Neuron (in vitro differentiated cells): Measurements from ENCODE around the gene SH3BP5L.

Source experiments
- H2AFZ ChIP-seq: one replicate; pipeline ENCODE4 v1.6.1; 2013; ENCODE audit warnings: low read depth, mild to moderate bottlenecking, inconsistent platforms, low read length, moderate library complexity
- H3K27me3 ChIP-seq: one replicate; pipeline ENCODE4 v1.6.1; 2013; ENCODE audit warnings: low read length; ENCODE audit not compliant: insufficient read depth
- H3K36me3 ChIP-seq: one replicate; pipeline ENCODE4 v1.6.1; 2013; ENCODE audit warnings: low read length; ENCODE audit not compliant: insufficient read depth
- H3K4me1 ChIP-seq: one replicate; pipeline ENCODE4 v1.6.1; 2013; ENCODE audit warnings: low read length; ENCODE audit not compliant: insufficient read depth
- H3K4me3 ChIP-seq: 2 replicates; pipeline ENCODE4 v1.5.1; 2013; ENCODE audit warnings: mild to moderate bottlenecking, low read length, moderate library complexity
- H3K9me3 ChIP-seq: one replicate; pipeline ENCODE4 v1.6.1; 2013; ENCODE audit warnings: low read length

Gene SH3BP5L

DNA sequence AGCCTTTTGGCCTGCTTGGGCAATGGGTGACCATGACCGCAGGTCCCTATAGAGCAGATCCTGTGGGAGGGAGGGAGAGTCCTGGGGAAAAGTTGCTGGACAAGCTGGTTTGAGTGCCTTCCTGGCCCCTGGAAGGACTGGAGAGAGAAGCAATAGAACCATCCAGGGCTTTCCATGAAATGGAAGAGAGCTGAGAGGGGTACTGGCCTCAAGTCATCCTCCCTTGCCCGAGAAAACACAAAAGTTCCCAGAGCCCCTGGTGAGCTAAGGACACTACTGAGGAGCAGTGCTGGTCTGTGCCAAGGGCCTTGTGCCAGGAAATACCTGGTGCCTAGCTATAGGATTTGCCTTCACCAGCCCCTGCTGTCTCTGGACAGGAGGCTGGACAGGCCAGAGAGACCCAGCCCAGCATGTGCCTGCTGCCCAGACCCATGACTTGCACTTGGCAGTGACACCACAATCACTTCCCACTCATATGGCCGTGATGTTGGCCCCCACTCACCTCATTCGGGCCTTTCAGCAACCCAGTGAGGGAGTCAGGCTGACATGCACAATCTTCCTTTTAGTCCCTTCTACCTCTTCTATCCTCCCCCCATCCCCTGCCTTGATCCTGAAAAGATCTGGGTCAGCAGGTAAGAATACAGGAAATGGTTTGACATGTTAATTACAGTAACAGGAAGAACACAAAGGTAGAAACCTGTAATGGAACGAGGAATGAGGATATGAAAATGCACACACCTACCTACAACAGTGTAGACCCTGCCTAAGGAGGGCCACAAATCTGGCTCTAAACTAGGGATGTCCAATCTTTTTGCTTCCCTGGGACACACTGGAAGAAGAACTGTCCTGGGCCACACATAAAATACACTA lies 7.0 kb downstream of the SH3BP5L start:
- Histone ChIP-seq H3K36me3 (peaks cover 67% of the 10 kb centered on the region), H3K27me3 (no peaks in the 10 kb centered on the region), H3K9me3 (no peaks in the 10 kb centered on the region), H3K4me3 (no peak overlapping the region), H2AFZ (no peak overlapping the region), H3K4me1 (peaks cover 9% of the 10 kb centered on the region)

DNA sequence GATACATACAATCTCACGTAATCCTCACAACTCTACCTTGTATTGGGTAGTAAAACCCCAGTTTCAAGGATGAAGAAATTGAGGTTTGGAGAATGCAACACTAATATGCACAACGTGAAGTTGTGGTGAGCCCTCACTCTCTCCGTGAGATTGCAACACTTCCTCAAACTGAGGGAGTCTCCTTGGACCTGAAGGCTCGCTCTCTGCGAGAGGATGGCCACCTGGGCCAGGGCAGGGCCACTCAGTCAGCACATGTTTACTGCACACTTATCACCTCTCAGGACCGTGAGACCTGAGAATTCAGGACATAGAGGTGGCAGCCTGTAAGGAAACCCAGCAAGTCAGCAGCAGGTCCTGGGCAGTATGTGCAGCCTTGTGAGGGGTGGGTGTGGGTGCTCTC lies 8.7 kb downstream of the SH3BP5L start:
- no peaks in the 10 kb centered on the region for H3K4me1 ChIP-seq
- H3K27me3 ChIP-seq, result no peaks in the 10 kb centered on the region
- peaks cover 72% of the 10 kb centered on the region for H3K36me3 ChIP-seq
- no peak overlapping the region for H2AFZ ChIP-seq
- no peak overlapping the region for H3K4me3 ChIP-seq
- no peaks in the 10 kb centered on the region for H3K9me3 ChIP-seq

DNA sequence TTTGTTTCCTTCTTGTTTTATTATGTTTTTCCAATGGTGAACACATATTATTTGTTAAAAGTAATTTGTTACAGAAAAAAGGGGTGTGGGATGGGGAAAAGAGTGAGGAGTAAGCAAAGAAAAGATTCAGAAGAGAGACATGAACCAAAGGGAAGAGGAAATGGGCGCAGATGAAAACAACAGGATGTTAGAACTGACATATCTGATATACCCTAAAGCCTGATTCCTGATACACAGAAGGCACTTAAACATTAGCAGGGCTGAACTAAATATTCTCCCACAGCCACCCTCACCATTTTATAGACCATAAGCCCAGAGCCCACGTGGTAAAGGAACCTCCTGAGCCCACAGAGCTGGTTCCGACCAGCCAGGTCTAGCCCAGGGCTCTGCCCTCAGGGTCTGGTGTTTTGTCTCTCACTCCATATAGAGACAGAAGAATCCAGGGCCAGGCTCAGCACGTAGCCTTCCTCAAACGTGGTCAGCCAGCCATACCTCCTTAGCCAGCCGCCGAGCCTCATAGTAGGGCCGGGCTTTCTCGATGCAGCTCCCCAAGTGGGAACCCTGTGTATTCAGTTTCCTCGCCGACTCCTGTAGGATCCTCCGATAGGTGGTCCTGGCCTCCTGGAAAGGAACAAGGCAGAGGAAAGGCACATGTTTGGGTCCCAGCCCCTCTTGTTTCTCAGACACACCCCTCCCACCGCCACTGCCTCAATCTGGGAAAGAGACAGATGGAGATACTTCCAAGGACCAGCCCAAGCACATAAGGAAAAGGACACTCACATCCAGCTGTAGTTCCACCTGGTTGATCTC lies 9.5 kb downstream of the SH3BP5L start:
- H3K4me3 ChIP-seq, result no peak overlapping the region
- no peaks in the 10 kb centered on the region for H3K9me3 ChIP-seq
- H3K36me3 ChIP-seq, result peaks cover 75% of the 10 kb centered on the region
- no peaks in the 10 kb centered on the region for H3K4me1 ChIP-seq
- no peaks in the 10 kb centered on the region for H3K27me3 ChIP-seq
- no peak overlapping the region for H2AFZ ChIP-seq

DNA sequence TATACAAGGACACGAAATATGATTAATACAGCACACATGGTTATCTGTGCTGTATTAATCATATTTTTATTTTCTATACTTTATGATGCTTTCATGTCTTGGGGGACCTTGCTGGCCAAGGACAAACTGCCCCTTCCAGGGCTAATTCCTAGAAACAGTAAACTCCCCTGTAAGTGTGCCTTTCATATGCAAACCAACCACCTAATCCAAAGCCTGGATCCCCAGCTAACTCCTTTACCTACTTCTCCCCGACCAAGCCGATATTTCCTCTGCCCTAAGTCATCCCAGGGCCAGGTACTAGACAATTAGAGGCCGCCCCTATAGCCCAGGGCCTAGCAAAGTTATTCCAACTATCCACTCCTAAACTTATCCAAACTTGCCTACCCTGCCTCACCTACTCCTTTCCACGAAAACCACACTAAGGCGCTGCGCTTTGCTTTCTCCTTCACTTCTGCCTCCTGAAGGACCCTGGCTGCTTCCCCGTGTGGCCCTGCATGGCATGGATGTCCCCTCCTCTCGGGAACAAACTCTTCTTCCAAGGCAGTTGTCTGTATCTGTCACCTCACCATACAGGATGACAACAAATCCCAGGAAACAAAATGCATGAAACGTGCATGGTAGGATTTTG lies 10.2 kb downstream of the SH3BP5L start:
- Histone ChIP-seq H3K36me3 (peaks cover 70% of the 10 kb centered on the region), H3K27me3 (no peaks in the 10 kb centered on the region), H2AFZ (no peak overlapping the region), H3K4me1 (no peaks in the 10 kb centered on the region), H3K4me3 (no peak overlapping the region), H3K9me3 (no peaks in the 10 kb centered on the region)

DNA sequence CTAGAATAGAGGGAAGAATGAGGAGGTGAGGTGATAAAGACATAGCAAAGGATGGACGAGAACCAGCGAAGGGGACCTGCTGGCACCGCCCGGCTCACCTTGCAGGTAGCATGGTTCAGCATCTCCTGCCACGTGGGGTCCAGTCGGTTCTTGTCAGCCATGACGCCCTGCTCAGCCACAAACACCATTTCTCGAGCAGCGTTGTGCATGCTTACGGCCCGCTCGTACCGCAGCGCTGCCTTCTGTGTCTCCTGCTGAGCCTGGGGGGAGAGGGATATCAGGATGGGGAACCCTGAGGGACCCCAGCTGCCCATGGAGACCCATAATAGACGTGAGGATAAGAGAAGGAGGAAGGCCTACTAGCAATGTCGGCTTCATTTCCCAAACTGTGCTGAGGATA lies 11.4 kb downstream of the SH3BP5L start:
- Histone ChIP-seq H3K4me1 (no peaks in the 10 kb centered on the region), H3K36me3 (peaks cover 66% of the 10 kb centered on the region), H3K4me3 (no peak overlapping the region), H3K9me3 (no peaks in the 10 kb centered on the region), H3K27me3 (no peaks in the 10 kb centered on the region), H2AFZ (no peak overlapping the region)

DNA sequence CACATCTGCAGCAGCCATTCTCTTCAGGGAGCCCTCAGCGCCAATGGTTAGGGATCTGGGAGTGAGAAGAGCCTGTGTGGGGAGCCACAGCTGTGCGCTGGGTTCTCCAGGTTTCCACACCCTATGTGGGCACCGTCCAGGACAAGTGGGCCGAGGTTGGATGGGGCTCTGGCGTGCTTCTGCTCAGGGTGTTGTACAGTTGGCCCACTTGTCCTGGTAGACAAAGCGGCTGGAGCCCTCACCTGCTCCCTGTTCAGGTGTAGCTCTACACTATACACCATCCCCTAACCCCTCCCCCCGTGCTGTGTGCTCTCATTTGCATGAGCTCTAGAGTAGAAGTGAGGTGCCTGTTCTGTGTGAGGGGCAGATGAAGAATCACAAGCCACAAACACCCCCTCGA lies 12.2 kb downstream of the SH3BP5L start:
- Histone ChIP-seq H2AFZ (no peak overlapping the region), H3K4me1 (no peaks in the 10 kb centered on the region), H3K36me3 (peaks cover 62% of the 10 kb centered on the region), H3K27me3 (no peaks in the 10 kb centered on the region), H3K9me3 (no peaks in the 10 kb centered on the region), H3K4me3 (no peak overlapping the region)

DNA sequence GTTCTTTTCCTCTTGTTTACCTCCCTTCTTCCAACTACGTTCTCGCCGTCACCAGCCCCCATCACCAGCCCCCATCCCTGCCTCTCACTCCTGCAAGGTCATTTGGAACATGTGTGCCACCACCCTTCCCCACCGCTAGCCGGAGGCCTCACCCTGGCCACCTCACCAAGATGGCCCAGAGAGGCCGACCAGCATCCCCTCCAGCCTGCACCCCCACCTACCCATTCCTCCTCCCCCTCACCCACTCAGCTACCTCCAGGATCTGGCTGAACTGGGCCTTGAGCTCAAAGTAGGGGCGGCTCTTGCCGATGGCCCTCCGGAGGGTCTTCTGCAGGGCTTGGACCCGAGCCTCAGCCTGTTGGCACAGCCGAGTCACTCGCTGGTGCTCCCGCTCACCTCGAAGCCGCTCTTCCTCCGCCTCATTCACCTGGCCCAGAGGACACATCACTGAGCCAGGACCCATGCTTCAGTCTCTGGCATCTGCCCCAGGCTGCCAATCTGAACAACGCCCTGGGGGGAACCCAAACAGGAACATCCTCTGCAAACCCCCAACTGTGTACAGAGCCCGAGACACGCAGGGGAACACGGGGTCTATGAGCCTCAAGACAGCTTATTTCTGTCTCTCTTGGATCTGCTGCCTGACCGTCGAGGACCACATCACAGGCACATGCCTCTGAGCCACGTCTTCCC lies 12.8 kb downstream of the SH3BP5L start:
- H3K9me3 ChIP-seq, result no peaks in the 10 kb centered on the region
- no peak overlapping the region for H3K4me3 ChIP-seq
- H3K27me3 ChIP-seq, result no peaks in the 10 kb centered on the region
- no peaks in the 10 kb centered on the region for H3K4me1 ChIP-seq
- peaks cover 59% of the 10 kb centered on the region for H3K36me3 ChIP-seq
- no peak overlapping the region for H2AFZ ChIP-seq

DNA sequence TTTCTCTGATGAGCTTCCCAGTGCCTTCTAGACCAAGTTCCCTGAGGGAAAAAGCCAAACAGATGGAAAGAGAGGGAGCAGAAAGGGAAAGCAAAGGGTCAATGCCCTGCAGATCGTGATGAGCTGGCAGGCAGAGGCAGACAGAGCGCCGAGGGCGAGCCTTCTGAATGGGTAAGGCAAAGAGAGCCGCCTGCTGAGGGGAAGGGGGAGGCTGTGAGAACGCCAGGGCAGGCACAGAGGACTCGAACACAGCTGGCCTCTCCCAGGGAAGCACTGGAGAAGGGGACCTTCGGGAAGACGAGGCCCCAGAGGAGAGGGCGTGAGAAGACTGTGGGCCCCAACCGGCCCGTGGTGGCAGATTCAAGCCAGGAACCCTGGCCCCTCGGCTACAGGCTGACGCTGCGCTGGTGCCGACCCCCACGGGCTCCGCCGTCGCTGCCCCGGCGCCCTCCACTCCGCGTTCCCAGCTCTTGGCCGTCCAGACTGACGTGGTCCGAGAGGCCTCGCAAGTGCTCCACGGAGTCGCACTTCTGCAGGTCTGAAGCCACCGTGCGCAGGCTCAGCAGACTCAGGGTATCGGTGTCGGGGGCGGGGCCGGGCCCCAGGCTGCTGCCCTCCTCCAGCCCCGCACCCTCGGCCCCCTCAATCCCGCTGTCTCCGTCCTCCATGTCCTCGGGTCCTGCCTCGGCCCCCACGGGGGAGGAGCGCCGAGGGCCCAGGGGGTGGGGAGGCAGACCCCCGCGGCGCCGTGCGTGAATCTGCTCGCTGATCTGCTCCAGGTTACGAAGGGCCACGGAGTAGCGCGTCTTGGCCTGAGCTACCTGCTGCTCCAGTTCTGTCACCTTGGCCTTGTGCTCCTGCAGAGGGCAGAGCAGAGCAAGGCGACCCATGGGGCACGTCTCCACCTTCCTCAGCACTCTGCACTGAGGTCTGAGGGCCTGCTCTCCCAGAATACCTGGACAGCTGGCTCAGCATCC lies 13.9 kb downstream of the SH3BP5L start:
- no peak overlapping the region for H3K4me3 ChIP-seq
- no peaks in the 10 kb centered on the region for H3K27me3 ChIP-seq
- peaks cover 54% of the 10 kb centered on the region for H3K36me3 ChIP-seq
- H3K9me3 ChIP-seq, result no peaks in the 10 kb centered on the region
- H2AFZ ChIP-seq, result no peak overlapping the region
- H3K4me1 ChIP-seq, result no peaks in the 10 kb centered on the region

DNA sequence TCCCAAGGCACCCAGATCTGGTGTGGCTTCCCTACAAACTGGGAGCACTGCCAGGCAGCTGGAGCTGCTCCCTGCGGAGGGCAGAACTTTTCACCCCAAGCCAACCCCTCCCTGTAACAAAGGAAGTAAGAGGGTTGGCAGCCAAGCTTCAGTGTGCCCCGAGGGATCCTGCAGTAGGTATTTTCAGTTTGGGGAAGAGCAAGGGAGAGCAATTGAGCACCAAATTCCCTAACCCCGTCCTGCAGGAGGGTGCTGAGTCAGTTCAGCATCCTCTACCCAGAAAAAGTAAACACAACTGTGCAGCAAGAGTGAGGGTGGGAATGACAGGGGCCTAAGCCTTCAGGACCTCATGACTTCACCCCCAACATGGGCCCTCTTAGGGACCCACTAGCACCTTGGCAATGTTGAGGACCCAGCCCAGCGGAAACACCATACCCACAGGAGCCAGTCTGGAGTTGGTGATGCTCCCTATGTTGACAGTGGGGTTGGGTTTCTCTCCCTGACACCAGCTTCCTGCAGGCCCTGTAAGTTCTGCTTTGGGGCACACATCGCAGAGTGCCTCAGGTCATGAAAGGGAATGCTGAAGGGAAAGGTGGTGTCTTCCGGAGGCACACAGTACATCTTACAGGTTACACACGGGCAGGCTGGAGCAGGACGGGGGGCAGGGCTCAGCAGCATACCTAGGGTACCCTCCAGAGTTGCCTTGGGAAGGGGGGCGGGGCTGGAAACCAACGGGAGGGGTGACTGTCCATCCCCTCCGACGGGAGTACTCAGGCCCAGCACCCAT lies 14.8 kb downstream of the SH3BP5L start:
- Histone ChIP-seq H3K9me3 (no peaks in the 10 kb centered on the region), H3K4me3 (no peak overlapping the region), H2AFZ (no peak overlapping the region), H3K4me1 (no peaks in the 10 kb centered on the region), H3K36me3 (peaks cover 45% of the 10 kb centered on the region), H3K27me3 (no peaks in the 10 kb centered on the region)

DNA sequence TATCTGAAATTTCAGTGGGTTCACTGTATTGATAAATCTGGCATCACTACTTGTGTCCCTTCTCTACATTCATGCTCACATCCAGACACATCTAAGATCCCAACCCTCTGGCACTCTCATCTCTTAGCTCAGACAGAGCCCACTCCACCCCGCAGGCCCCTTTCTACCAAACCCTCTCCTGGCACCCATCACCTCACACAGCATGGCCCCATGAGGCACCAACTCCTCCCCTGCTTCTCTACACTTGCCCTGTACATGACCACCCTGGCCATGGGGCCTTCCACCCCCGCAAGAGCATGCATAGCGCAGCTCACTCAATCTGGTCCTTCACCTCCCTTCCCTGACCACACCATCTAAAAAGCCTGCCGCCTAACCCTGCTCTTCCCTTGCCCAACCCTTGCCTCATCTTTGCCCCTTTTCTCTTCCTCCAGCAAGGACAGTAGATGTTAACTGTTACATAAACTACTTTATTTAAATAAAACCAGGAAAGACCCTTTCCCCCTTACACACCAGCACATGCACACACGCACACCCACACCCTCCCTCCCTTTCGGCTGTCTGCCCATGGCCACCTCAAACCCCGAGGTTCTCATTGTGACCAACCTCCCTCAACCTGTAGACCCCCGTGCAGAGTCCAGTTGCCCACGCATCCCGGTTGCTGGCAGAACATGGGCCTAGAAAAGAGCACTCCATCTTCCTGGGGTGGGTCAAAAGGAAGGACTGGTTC lies 15.6 kb downstream of the SH3BP5L start:
- Histone ChIP-seq H3K4me1 (no peaks in the 10 kb centered on the region), H2AFZ (no peak overlapping the region), H3K36me3 (peaks cover 37% of the 10 kb centered on the region), H3K27me3 (no peaks in the 10 kb centered on the region), H3K4me3 (no peak overlapping the region), H3K9me3 (no peaks in the 10 kb centered on the region)

DNA sequence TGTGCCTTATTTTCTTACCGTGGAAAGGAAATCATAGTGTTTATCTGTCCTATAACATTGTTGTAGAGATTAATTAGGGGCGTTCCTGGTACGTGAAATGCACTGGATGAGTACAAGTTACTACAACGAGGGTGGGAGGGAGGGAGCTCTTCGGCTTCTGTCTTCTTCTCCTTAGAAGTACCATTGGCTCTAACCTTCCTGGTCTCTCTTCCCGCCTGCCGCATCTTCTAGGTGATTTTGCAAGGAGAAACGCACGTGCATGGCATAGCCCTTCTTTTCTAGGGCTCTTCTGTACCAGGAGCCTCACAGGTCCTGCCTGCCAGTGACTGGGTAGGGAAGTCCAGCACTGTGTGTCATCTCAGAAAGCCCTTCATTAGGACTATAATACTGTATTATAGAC lies 16.8 kb downstream of the SH3BP5L start:
- no peaks in the 10 kb centered on the region for H3K27me3 ChIP-seq

More for the DNA sequence above, 16.8 kb downstream of the SH3BP5L start:
- Histone ChIP-seq H3K4me3 (no peak overlapping the region), H2AFZ (no peak overlapping the region), H3K36me3 (peaks cover 26% of the 10 kb centered on the region), H3K9me3 (no peaks in the 10 kb centered on the region), H3K4me1 (no peaks in the 10 kb centered on the region)
